ENCODE data around the gene SPOCK1. TPM values are rescaled to one million over a fixed set of nuclear protein-coding genes. Genes with fewer than 3 reads are reported as not detected.
A peak's percentile ranks its signal among the peaks of the same experiment; 100 is the strongest.

Gene SPOCK1
- total and polyA plus RNA-seq, 2 experiments from 2014 or later: 4.1 to 14.0 TPM

DNA sequence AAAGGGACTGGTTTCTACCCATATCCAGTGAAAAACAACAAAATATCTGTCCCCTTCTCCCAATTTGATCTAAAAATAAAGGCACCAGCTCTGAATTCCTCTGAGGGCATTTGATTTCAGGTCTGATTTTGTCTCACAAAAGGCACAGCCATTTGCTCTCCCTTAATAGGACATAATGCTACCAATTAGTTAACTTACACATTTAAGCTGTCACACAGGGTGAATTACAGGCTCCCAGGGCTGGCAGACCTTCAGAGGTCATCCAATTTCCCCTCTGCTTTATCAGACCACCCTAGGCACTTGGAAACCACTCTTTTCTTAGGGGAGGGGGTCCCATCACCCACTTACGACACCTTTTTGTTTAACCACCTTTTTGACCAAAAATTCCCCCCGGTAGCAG is 319.9 kb downstream of the SPOCK1 start:
- Histone ChIP-seq H3K9me3 (ENCODE audit: low read depth) (no peaks in the 10 kb centered on the region), H3K27ac (no peak overlapping the region), H3K27me3 (no peaks in the 10 kb centered on the region), H3K4me3 (no peak overlapping the region), H3K4me1 (ENCODE audit: low read depth) (no peaks in the 10 kb centered on the region), H3K36me3 (no peaks in the 10 kb centered on the region)
- DNase-seq (ENCODE audit: low read depth in 1 of 2, low spot score in 1 of 2): no peak
- no peak for TF ChIP-seq CTCF (IDR thresholded peaks at IDR 0.05; ENCODE audit: low read depth, low read length)

DNA sequence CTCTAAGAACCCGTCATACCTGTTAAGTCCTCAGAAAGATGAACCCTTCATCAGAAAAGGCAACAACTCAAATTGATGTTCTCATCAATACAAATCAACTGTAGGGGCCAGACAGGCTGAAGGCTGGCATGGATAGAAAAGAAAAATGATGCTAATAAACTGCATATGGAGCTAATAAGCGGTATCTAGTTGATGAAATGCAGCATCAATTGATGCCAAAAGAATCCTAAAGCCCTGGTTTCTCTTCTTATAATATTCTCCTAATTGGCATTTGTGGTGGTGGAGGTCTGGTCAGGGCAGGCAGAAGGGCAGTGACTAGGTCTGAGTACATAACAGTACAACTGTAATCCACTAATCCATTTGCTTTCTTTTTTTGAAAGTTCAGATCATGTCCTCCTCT is 322.5 kb downstream of the SPOCK1 start:
- no peak for TF ChIP-seq CTCF (IDR thresholded peaks at IDR 0.05; ENCODE audit: low read depth, low read length)
- Histone ChIP-seq H3K4me3 (no peak overlapping the region), H3K27me3 (no peaks in the 10 kb centered on the region), H3K4me1 (ENCODE audit: low read depth) (no peaks in the 10 kb centered on the region), H3K27ac (no peak overlapping the region), H3K9me3 (ENCODE audit: low read depth) (no peaks in the 10 kb centered on the region), H3K36me3 (no peaks in the 10 kb centered on the region)
- DNase-seq (ENCODE audit: low read depth in 1 of 2, low spot score in 1 of 2): no peak

DNA sequence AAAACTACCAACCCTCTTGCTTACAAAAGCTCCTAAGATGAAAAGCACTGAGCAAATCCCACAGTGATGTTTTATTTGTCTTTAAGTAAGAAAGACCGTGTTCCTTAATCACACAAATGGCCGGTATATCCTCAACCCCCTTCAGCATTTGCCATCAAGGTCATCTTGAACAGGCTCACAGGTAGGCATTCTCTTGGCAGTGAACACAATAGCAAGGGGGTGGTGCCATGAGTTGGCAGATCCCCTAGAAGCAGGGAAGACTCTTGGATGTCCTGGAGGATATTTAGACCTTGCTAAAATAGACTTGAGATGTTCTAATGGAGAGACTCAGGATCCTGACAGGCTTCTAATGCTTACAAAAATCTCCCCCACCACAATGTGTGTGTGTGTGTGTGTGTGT is 323.0 kb downstream of the SPOCK1 start:
- H3K9me3 ChIP-seq (ENCODE audit: low read depth): no peaks in the 10 kb centered on the region
- H3K4me3 ChIP-seq: no peak overlapping the region
- no peaks in the 10 kb centered on the region for H3K4me1 ChIP-seq (ENCODE audit: low read depth)
- H3K36me3 ChIP-seq: no peaks in the 10 kb centered on the region
- DNase-seq (ENCODE audit: low read depth in 1 of 2, low spot score in 1 of 2): no peak
- no peak for TF ChIP-seq CTCF (IDR thresholded peaks at IDR 0.05; ENCODE audit: low read depth, low read length)
- no peak overlapping the region for H3K27ac ChIP-seq
- no peaks in the 10 kb centered on the region for H3K27me3 ChIP-seq

DNA sequence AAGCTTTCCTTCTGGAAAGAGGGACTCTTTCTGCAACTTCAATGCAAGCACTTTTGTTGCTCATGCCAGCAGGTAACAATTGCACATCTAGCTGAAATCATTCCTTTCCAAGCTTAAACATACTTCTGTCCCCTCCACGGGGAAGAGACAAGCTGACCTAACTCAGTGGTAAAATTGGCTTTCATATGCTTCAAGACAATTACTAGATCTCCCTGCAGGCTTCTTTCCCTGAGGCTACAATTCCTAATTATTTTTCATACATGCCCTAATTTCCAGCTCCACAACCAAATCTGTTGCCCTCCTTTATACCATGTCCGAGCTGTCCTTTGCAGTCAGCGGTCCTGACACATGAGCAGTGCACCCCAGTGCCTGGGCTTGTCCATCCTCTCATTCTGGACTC is 324.9 kb downstream of the SPOCK1 start:
- Histone ChIP-seq H3K9me3 (ENCODE audit: low read depth) (no peaks in the 10 kb centered on the region), H3K27ac (no peak overlapping the region), H3K4me1 (ENCODE audit: low read depth) (no peaks in the 10 kb centered on the region), H3K36me3 (no peaks in the 10 kb centered on the region), H3K27me3 (no peaks in the 10 kb centered on the region), H3K4me3 (no peak overlapping the region)
- no peak for DNase-seq (ENCODE audit: low read depth in 1 of 2, low spot score in 1 of 2)
- TF ChIP-seq CTCF (IDR thresholded peaks at IDR 0.05; ENCODE audit: low read depth, low read length): no peak

- Histone ChIP-seq H3K27ac (no peak overlapping the region), H3K9me3 (ENCODE audit: low read depth) (no peaks in the 10 kb centered on the region), H3K36me3 (no peaks in the 10 kb centered on the region), H3K4me1 (ENCODE audit: low read depth) (no peaks in the 10 kb centered on the region), H3K4me3 (no peak overlapping the region), H3K27me3 (no peaks in the 10 kb centered on the region)
- TF ChIP-seq CTCF (IDR thresholded peaks at IDR 0.05; ENCODE audit: low read depth, low read length): no peak
- no peak for DNase-seq (ENCODE audit: low read depth in 1 of 2, low spot score in 1 of 2)
Measured at GRCh38 chr5:137172258-137172657, 326.9 kb downstream of the SPOCK1 start.

DNA sequence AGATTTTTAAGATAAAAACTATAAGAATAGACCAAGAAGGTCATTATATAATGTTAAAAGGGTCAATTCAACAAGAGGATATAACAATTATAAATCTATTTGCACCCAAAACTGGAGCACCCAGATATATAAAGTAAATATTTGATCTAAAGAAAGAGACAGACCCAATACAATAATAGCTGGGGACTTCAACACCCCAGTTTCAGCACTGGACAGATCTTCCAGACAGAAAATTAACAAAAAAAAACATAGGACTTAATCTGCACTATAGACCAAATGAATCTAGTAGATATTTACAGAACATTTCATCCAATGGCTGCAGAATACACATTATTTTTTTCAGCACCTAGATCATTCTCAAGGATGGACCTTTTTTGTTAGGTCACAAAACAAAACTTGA is 331.9 kb downstream of the SPOCK1 start:
- no peaks in the 10 kb centered on the region for H3K4me1 ChIP-seq (ENCODE audit: low read depth)
- no peaks in the 10 kb centered on the region for H3K9me3 ChIP-seq (ENCODE audit: low read depth)
- H3K4me3 ChIP-seq: no peak overlapping the region
- H3K27ac ChIP-seq: no peak overlapping the region
- no peak for TF ChIP-seq CTCF (IDR thresholded peaks at IDR 0.05; ENCODE audit: low read depth, low read length)
- no peaks in the 10 kb centered on the region for H3K36me3 ChIP-seq
- DNase-seq (ENCODE audit: low read depth in 1 of 2, low spot score in 1 of 2): peak in 1 of 2 donors; percentile 31
- H3K27me3 ChIP-seq: no peaks in the 10 kb centered on the region
